Kidney capillary endothelial cell (primary cell): ENCODE results near the gene TCEA2.
"Not testable (repeated sequence)": the region's sequence is repeated elsewhere in the genome, so short reads cannot be mapped to it uniquely, and the experiment has no call there.

ENCODE experiments used
- DNase-seq: peaks from one replicate; pipeline ENCODE4 v3.0.0-alpha.2; 2018; ENCODE audit warnings: low spot score

Gene TCEA2

DNA sequence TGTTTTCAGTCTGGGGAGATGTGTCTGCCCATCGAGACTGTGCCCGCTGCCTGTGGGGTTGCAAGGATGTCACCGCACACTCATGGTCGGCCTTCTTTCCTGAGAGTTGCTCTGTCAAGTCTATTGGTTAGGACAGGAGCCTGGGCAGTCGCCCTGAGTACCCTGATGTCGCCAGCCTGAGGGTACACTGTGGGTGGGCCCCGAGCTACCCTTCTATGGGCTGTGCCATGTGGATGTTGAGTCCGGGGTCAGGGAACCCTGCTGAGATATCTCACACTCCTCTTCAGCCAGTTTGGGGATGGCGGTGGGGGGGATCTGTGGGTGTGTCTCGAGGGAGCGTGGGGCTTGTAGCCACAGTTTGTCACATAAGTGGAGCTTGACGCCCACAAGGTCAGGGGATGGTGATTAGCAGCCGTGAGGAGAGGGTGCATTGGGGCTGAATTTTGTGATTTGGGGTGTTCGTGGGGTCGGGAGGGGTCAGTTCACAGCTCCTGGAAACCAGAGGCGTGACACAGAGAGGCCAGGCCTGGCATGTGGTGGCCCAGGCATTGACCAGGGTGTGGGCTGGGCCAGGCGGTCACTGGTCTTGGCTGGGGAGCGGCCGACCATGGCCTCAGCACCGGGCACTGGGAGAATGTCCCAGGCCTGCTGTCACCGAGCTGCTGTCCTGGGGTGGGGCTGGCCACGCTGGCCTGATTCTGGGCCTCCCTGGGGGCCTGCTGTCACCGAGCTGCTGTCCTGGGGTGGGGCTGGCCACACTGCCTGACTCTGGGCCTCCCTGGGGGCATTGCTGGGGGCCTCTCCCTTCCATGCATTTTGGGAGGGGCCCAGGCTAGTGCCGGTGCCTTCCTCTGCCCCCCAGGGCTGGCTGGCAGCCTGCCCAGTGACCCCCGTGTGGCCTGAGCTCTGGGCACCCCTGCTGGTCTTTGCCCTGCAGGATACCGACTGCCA is 46.0 kb downstream of the TCEA2 start:
- DNase-seq: no peak

DNA sequence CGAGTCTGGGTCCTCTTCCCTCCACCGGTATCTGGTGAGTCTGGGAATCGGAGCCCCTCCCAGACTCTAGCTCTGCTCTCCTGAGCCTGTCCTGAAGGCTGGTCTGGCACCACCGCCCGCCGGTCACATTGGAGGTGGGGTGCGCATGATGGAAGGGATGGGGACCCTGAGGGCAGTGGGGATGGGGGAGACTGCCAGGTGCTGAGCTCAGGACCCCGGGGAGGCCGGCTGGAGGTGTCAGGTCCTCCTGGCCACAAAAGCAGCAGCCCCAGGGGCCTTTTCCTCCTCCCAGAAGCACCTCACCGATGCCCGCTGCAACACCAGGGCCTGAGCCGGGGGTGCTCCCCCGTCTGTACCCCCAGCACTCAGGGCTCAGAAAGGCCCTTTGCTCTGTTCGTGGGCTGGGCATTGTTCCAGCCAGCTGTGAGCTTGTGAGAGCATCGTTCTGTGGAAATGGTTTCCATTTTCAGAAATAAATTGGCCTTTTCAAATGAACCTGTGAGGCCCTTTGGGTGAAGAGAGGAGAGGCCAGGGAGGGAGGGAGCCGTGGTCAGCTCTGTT is 46.9 kb downstream of the TCEA2 start:
- DNase-seq: no peak

DNA sequence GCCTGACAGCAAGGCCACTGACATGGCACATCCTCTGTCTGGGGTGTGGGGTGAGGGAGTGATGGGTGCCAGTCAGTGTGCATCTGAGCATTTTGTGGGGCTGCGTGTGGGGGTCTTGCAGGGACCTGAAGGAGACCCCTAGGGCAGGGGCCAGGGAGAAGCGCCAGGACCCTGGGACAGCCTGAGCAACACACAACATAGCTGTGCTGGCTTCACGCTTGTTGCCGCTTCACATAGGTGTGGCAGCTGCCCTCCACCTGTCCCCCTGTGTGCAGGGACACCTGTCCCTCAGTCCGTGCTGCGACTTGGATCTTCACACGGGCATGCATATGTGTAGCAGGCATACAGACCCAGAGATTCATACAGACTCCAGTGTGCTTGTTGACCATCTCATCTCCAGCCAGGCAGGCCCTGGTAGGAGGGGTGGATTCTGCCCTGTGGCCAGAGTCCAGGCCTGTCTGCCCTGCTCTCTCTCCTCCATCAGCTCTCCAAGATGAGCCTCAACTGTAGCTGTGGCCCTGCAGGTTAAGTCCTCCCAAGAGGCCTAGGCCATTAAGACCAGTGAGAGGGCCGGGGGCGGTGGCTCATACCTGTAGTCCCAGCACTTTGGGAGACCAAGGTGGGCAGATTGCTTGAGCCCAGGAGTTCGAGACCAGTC is 47.5 kb downstream of the TCEA2 start:
- DNase-seq: no peak

DNA sequence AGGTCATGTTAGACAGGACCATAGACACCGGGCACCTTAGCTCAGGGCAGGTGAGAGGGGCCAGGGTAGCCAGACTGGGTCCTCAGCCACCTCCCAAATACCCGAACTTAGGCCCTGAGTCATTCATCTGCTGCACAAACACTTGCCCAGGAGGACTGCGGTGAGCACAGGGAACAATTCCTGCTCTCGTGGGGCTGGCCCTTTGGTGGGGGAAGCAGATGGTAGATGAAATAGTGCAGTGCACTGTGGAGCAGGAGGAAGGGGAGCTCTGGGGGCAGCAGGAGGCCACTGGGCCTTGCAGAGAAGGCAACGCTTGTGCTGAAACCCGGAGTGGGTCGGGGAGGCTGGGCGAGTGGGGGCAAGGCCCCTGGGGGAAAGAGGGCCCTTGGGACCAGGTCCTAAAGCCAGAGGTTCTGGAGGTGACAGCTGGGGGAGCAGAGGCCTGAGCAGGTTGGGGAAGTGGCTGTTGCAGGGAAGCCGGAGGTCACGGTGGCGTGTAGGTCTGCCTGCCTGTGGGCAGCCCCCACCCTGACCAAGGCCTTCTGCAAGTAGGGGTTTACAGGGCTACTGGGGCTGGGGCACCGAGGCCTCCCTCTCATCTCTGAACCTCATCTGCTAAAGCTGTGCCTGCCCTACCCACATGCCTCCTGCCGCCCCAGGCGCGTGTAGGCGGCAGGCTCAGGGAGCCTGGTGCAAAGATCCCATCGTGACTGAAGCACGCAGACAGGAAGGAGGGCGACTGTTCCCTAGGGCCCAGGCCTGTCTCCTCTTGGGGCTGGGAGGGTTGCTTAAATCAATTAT is 49.0 kb downstream of the TCEA2 start:
- no peak for DNase-seq

DNA sequence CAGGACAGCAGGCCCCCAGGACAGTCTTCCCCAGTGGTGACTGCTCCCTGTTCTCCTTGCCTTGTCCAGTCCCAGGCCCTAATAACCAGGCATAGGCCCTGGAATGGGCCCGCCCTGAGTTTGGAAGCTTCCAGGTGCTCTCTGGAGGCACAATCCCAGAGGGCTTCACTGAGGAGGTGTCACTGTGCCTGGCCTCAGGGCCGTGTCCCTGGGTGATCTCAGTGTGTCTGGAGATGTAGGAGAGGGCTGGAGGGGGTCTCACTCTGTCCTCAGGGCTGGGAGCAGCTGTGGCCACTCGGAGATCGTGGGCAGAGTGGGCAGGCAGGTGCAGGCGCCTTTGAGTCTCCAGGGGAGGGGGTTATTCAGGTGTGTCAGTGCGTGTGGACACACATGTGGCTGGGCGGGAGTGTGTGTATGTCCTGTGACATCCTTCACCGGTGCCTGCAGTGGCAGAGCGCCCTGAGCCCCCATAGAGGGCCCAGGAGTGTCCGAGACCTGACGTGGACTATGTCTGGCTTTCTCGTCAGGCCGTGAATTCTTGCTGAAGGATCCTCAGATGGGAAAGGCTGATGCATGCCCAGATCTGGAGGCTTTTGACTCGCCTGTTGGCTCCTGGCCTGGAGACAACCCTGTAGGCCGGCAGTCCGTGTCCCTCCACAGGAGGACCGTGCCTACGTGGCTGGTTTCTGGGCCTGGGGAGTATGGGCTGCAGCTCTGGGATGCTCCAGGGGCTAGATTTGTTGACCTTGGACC is 49.9 kb downstream of the TCEA2 start:
- no peak for DNase-seq

DNA sequence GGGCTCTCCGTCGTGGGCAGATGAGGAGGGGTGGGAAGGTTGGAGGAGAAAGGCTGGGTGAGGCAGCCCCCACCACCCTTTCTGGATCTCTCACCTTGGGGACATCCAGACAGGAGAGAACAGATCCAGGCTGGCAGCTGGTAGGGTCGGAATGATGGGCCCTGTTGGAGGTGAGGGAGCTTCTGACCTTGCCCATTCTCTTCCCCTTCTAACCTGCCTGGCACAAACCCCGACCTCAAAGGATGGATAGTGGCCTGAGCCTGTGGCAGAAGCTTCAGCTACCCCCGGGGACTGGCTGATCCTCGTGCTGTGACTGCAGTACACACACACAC is 50.4 kb downstream of the TCEA2 start:
- no peak for DNase-seq

DNA sequence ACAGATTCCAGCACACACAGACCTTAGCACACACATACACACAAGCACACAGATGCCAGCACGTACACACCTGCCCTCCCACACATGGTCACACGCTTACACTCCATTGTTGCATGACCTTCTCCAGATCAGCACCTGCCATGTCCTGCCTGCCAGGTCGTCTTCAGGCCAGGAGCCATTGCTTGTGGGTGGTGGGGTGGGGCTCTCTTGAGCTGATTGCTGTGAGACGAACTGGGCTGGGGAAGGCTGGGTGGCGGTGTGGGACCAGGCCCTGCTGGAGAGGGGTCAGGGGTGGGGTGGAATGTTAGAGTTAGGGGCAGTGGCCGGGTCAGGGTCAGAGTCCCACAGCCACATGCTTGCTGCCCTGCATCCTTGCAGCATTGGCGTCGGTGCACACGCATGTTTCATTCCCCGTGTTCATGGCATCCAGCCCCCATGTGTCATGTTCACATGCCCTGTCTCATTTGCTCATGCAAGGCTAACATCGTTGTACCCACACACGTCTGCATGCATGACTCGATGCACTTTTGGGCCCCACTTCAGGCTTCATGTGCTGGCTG is 50.9 kb downstream of the TCEA2 start:
- DNase-seq: no peak

DNA sequence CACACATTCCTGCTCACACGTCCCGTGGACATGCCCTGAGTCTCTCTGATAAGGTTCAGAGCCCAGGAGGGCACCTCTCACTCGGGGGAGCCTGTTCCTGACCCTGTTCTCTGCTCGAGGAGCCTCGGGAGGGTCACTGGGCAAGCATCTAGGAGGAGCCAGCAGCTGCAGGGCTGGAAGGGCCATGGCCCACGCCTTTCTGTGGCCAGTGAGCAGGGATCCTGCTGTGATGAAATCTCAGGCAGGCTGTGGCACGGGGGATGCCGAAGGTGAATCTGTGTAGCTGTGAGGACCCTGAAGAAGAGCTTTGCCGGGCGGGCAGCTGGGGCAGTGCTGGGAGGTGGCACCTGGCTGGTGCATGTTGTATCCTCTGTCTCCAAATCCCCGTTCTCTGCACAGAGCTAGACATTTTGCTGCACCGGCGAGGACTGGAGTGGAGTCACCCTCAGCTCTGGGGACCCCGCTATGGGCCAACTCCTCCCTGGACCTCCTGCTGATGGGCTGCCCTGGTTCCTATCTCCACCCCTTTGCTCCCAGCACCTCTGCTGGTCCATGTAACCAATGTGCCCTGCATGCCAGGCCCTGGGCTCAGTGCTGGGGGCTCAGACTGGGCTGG is 51.5 kb downstream of the TCEA2 start:
- no peak for DNase-seq

DNA sequence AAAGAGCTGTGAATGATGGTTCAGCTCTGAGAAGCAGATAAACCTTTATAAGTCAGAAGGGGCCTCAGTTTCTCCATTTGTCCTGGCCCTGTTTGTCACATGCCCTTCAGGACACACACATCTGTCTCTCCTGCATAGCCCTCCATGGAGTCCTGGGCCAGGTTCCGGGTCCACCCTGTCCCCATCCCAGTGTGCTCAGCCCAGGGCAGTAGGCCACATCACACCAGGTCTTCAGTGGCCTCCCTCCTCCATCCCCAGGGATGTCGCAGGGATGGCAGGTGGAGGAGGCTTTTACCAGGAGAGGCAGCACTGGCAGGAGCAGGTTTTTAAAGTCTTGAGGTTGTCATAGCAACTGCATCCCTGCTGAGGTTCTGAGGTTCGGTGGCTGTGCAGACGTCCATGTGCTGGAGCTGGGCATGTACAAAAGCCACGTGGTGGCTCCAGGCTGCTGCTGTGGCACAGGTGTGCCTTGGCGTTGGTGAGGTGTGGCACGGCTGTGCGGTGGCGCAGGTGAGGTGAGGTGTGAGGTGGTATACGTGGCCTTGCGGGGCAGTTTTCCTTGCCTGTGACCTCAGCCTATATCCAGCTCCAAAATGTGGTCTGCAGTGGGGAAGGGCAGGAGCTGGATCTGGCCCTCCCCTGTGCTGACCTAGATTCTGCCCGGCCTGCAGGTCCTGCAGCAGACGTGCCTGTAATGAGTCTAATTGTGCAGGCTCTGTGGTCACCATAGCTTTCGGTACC is 52.3 kb downstream of the TCEA2 start:
- DNase-seq: no peak

DNA sequence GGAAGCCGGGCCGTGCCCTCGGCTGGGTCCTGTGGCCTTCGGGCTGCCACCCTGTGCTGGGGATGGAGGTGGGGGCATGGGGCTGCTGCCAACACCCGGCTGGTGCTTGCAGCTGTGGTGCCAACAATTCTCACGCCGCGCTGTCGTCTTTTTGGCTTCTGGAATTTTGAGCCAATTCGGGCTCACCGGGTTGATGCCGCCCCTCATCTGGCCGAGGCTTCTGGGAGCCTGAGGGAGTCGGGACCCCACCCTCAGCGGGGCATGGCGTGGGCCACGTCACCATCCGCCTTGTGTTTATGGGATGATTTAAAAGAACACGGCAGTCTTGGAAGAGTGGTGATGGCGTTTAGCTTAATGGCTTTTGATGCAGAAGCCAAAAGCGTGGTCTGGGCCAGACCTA is 53.0 kb downstream of the TCEA2 start:
- no peak for DNase-seq

DNA sequence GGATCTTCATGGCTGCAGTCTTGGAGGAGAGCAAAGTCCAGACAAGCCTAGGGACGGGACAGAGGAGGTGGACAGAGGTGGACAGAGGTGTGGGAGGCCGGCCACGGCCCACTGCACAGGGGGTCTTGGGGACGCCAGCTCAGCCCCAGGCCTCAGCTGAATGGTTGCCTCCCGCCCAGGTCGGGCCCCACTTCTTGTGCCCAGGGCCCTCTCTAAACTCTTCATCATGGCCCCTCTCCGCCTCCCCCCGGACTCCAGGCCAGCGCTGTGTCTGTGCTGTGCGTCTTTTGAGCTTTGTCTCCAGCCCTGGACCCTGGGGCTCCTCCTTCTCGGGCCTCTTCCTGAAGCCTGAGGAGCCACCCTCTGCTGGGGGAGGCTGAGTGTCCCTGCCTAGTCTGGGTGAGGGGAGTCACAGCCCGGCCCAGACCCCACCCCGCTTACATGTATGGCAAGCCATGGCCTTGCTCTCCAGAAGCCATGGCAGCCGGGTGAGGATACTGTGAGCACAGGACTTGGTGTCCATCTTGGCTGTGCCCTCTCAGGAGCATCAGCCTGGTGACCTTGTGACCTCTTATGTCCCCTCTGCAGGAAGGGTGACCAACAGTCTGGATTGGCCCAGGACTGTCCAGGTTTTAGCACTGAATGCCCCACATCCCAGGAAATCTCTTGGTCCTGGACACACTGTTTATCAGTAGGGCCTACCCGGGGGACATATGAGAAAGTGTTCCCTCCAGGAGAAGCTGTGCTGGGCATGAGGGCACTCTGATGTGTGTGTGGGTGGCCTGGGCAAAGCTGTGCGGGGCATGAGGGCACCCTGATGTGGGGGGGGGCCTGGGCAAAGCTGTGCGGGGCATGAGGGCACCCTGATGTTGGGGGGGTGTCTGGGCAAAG is 53.8 kb downstream of the TCEA2 start:
- no peak for DNase-seq

DNA sequence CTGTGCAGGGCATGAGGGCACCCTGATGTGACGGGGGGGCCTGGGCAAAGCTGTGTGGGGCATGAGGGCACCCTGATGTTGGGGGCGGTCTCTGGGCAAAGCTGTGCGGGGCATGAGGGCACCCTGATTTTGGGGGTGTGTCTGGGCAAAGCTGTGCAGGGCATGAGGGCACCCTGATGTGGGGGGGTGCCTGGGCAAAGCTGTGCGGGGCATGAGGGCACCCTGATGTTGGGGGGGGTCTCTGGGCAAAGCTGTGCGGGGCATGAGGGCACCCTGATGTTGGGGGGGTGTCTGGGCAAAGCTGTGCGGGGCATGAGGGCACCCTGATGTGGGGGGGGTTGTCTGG is 54.4 kb downstream of the TCEA2 start:
- DNase-seq: not testable (repeated sequence)

DNA sequence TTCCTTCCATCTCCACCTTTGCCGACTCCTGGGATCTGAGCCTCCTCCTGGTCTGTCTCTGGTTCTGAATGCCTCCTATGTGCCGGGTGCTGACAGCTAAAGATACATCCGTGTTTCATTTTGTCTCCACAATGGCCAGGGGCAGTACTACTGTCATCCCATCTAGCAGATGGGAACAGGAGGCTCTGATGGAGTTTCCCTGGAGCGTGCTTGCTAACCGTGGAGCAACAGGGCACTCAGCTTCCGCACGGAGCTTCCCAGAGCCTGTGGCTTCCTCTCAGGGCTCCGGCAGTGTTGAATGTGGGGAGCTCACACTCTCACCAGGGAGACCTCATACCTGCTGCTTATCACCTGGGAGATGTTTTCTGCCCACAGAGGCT is 56.3 kb downstream of the TCEA2 start:
- DNase-seq: no peak

DNA sequence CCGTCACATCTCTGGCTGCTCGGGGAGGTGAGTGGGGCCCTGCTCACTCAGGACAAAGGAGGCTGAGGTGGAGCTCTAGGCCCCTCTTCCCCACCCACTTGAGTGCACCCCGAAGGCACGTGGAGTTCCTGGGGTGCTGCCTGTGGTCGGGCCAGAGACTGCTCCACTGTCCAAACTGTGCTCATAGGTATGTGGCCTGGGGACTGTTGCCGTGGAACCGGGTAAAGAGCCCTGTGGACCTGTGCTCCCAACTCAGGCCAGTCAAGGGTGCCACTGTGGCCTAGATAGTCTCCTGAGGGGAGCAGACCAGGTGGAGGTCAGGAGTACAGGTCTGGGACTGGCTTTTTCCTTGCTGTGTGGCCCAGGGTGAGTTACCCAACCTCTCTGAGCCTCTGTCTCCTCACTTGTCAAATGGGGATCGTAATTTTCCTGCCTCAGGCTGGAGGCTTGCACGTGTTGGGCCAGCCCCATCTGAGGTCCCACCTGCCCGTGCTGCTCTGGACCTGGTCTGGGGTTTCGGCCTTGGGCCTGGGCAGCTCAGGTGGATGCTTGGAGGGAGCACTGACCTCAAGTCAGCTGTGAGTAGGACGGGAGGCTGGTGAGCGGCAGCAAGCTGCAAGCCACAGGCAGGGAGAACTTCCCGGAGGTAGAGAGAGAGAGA is 56.8 kb downstream of the TCEA2 start:
- DNase-seq: no peak

DNA sequence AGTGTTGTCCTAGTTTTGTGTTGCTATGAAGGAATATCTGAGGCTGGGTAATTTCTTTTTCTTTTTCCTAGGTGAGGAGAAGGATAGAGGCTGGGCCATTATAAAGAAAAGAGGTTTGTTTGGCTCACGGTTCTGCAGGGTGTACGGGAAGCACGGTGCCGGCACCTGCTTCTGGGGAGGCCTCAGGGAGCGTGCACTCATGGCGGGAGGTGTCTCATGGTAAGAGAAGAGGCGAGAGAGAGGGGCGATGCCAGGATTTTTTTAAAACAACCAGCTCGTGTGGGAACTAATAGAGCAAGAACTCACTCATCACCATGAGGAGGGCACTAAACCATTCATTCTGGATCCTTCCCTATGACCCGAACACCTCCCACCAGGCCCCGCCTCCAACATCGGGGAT is 58.6 kb downstream of the TCEA2 start:
- DNase-seq: no peak
